Uterus (tissue), 2 donors: ENCODE measurements around the gene KIF1A.

Experiments used
- CTCF ChIP-seq, 4 experiments: fragments of 200-600 bp in 2 of 4; fragments of 450-650 bp in 2 of 4; sonication (generic) in 2 of 4; IDR thresholded peaks; one replicate each; pipeline ENCODE4 v1.5.1; 2016 to 2019; ENCODE audit warnings: antibody characterized with exemption in 4 of 4, mild to moderate bottlenecking in 2 of 4, moderate library complexity in 1 of 4
- POLR2A ChIP-seq, 2 donors: fragments of 450-650 bp; IDR thresholded peaks; one replicate each; pipeline ENCODE4 v1.6.1; 2016; ENCODE audit warnings: antibody characterized with exemption in 2 of 2, mild to moderate bottlenecking in 1 of 2, moderate library complexity in 1 of 2

- TF ChIP-seq CTCF (IDR thresholded peaks at IDR 0.05) (no peak), POLR2A (IDR thresholded peaks at IDR 0.05) (no peak)
Measured at GRCh38 chr2:240865391-240865790, 45.4 kb upstream of the KIF1A start.
